Nasal cavity respiratory epithelium epithelial cell of viscerocranial mucosa (primary cell): Measurements from ENCODE around the gene DPP4. TPM values are rescaled to one million over a fixed set of nuclear protein-coding genes. Genes with fewer than 3 reads are reported as not detected.

Experiments used
- total RNA-seq: library from RNA; depleted of rRNA; stranded (reverse); fragments of >200 nt; gene quantifications from 2 replicates; pipeline ENCODE4 v1.2.3, GENCODE V29; 2014

DPP4 gene
- 5.5 and 9.3 TPM in 2 replicates for total RNA-seq

GRCh38 chr2:162073888-162074631, at the start of gene DPP4:
Gene DPP4 (minus strand): TSS chr2:162074215. CDS start chr2:162073981, 234 bp downstream.

Other genes starting within 250 kb of the DPP4 start
- gene GCG, start 78.0 kb upstream of the DPP4 start, total RNA-seq, result not detected in 2 replicates
- gene FAP, start 169.2 kb upstream of the DPP4 start, total RNA-seq, result 1.7 and 14.2 TPM in 2 replicates
- gene IFIH1, start 244.5 kb upstream of the DPP4 start, total RNA-seq, result 6.8 and 27.3 TPM in 2 replicates